Ishikawa (cell line): ENCODE results near the gene CINP.

ENCODE experiments used
- CEBPB ChIP-seq: IDR thresholded peaks from 2 replicates; pipeline ENCODE4 v1.6.1; 2012
- CREB1 ChIP-seq: IDR thresholded peaks from 2 replicates; pipeline ENCODE4 v1.6.1; 2012; ENCODE audit warnings: low read depth
- EGR1 ChIP-seq: IDR thresholded peaks from 2 replicates; pipeline ENCODE4 v1.6.1; 2012
- EP300 ChIP-seq: IDR thresholded peaks from 2 replicates; pipeline ENCODE4 v1.6.1; 2012; ENCODE audit warnings: borderline replicate concordance
- FOXM1 ChIP-seq: IDR thresholded peaks from 2 replicates; pipeline ENCODE4 v1.6.1; 2012; ENCODE audit warnings: low read depth, borderline replicate concordance
- NFIC ChIP-seq: IDR thresholded peaks from 2 replicates; pipeline ENCODE4 v1.6.1; 2012
- RAD21 ChIP-seq: IDR thresholded peaks from 2 replicates; pipeline ENCODE4 v1.6.1; 2012; ENCODE audit warnings: low read depth
- TAF1 ChIP-seq: IDR thresholded peaks from 2 replicates; pipeline ENCODE4 v1.6.1; 2012; ENCODE audit warnings: low read depth, mild to moderate bottlenecking
- TEAD4 ChIP-seq: IDR thresholded peaks from 2 replicates; pipeline ENCODE4 v1.6.1; 2012
- USF1 ChIP-seq: IDR thresholded peaks from 2 replicates; pipeline ENCODE4 v1.6.1; 2012
- YY1 ChIP-seq: IDR thresholded peaks from 2 replicates; pipeline ENCODE4 v1.6.1; 2012; ENCODE audit warnings: low read depth
- ZBTB7A ChIP-seq: IDR thresholded peaks from 2 replicates; pipeline ENCODE4 v1.6.1; 2012; ENCODE audit warnings: low read depth
- TF ChIP-seq, protein P1 (sequence below): IDR thresholded peaks from 2 replicates; pipeline ENCODE4 v1.6.1; 2012; ENCODE audit warnings: low read depth, mild to moderate bottlenecking
- TF ChIP-seq, protein P2 (sequence below): IDR thresholded peaks from 2 replicates; pipeline ENCODE4 v1.6.1; 2012

DNA sequence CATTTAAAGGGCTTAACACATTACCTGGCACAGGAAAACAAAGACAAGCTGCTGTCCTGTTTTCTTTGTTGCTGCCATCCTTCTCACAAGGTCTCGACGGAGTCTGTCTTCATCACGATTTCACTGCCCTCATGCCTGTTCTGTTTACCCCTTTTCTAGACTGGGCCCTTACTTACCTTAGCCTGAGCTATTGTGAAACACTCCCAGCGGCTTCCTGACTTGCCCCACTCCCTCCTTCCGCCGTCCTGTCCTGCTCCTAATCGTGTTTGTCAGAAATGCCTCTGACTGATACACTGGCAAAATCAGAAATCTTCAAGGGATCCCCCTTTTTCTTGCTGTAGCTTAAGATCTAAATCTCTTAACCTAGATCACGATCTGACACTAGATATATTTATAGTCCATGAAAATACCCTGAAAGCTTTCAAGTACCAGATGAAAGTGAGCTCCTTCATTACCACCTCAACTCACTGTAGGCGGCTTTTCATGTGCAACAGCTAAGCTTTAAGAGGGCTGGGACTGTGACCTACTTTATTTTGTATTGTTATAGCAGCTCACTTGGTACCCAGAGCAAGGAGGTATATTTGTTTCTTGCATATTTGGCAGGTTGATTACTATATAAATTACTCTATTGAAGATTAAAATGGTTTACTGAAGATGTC is 32.2 kb upstream of the CINP start:
- TF ChIP-seq, protein P1, sequence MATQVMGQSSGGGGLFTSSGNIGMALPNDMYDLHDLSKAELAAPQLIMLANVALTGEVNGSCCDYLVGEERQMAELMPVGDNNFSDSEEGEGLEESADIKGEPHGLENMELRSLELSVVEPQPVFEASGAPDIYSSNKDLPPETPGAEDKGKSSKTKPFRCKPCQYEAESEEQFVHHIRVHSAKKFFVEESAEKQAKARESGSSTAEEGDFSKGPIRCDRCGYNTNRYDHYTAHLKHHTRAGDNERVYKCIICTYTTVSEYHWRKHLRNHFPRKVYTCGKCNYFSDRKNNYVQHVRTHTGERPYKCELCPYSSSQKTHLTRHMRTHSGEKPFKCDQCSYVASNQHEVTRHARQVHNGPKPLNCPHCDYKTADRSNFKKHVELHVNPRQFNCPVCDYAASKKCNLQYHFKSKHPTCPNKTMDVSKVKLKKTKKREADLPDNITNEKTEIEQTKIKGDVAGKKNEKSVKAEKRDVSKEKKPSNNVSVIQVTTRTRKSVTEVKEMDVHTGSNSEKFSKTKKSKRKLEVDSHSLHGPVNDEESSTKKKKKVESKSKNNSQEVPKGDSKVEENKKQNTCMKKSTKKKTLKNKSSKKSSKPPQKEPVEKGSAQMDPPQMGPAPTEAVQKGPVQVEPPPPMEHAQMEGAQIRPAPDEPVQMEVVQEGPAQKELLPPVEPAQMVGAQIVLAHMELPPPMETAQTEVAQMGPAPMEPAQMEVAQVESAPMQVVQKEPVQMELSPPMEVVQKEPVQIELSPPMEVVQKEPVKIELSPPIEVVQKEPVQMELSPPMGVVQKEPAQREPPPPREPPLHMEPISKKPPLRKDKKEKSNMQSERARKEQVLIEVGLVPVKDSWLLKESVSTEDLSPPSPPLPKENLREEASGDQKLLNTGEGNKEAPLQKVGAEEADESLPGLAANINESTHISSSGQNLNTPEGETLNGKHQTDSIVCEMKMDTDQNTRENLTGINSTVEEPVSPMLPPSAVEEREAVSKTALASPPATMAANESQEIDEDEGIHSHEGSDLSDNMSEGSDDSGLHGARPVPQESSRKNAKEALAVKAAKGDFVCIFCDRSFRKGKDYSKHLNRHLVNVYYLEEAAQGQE: no peak
- TF ChIP-seq, protein P2, sequence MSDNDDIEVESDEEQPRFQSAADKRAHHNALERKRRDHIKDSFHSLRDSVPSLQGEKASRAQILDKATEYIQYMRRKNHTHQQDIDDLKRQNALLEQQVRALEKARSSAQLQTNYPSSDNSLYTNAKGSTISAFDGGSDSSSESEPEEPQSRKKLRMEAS: no peak
- TF ChIP-seq YY1 (no peak), TEAD4 (no peak), CEBPB (no peak), FOXM1 (no peak), EP300 (no peak), CREB1 (no peak), EGR1 (no peak), USF1 (no peak), TAF1 (no peak), ZBTB7A (no peak), RAD21 (no peak), NFIC (no peak)
